Glomerular visceral epithelial cell (primary cell): ENCODE measurements around the gene SPOPL.

ENCODE experiments used
- DNase-seq: peaks from one replicate; pipeline ENCODE4 v3.0.0-alpha.2; 2016; ENCODE audit errors: extremely low spot score

SPOPL gene

GRCh38 chr2:138601458-138602165 lies 100.0 kb downstream of the SPOPL start:
- DNase-seq = no peak

GRCh38 chr2:138602166-138602460 lies 100.5 kb downstream of the SPOPL start:
- DNase-seq = peak; percentile 75

GRCh38 chr2:138607746-138608145 lies 106.2 kb downstream of the SPOPL start:
- DNase-seq = no peak

GRCh38 chr2:138609446-138609845 lies 107.9 kb downstream of the SPOPL start:
- no peak for DNase-seq

GRCh38 chr2:138610201-138610953 lies 108.8 kb downstream of the SPOPL start:
- no peak for DNase-seq

- peak; percentile 96 for DNase-seq
Measured at GRCh38 chr2:138615257-138615656, 113.7 kb downstream of the SPOPL start.

- DNase-seq = peak; percentile 11
Measured at GRCh38 chr2:138617026-138617425, 115.5 kb downstream of the SPOPL start.

- DNase-seq = no peak
Measured at GRCh38 chr2:138618971-138619370, 117.4 kb downstream of the SPOPL start.

GRCh38 chr2:138620431-138620830 lies 118.9 kb downstream of the SPOPL start:
- no peak for DNase-seq

GRCh38 chr2:138621139-138621538 lies 119.6 kb downstream of the SPOPL start:
- DNase-seq = no peak

GRCh38 chr2:138622613-138623012 lies 121.0 kb downstream of the SPOPL start:
- DNase-seq = no peak
